Heart right ventricle (tissue), 16 donors: Measurements from ENCODE around the gene BATF3. TPM values are rescaled to one million over a fixed set of nuclear protein-coding genes. Genes with fewer than 3 reads are reported as not detected.

Experiments used
- ATAC-seq, 8 donors: fragments of 200-7000 bp; cut with Tn5 transposase; one replicate each; pipeline ENCODE4 v1.9.1; 2020; ENCODE audit warnings: mild to moderate bottlenecking in 8 of 8, moderate library complexity in 8 of 8, moderate number of reproducible peaks in 1 of 8
- DNase-seq, 2 donors: peaks; one replicate each; pipeline ENCODE4 v3.0.0-alpha.2; 2020
- H3K27ac ChIP-seq, 10 donors: fragments of 200-600 bp; sonication (generic) in 2 of 10; one replicate each; pipeline versions ENCODE4 v1.5.0 to v1.8.0; 2020 to 2022; ENCODE audit warnings: mild to moderate bottlenecking in 3 of 10
- H3K27me3 ChIP-seq, 7 donors: fragments of 200-600 bp; one replicate each; pipeline ENCODE4 v1.8.0; 2021 to 2022; ENCODE audit warnings: mild to moderate bottlenecking in 2 of 7
- H3K36me3 ChIP-seq, 9 donors: fragments of 200-600 bp; sonication (generic) in 1 of 9; one replicate each; pipeline versions ENCODE4 v1.5.0 to v1.8.0; 2020 to 2022; ENCODE audit warnings: mild to moderate bottlenecking in 2 of 9
- H3K4me1 ChIP-seq, 9 donors: fragments of 200-600 bp; sonication (generic) in 1 of 9; one replicate each; pipeline versions ENCODE4 v1.5.0 to v1.8.0; 2020 to 2022; ENCODE audit warnings: mild to moderate bottlenecking in 4 of 9
- H3K4me3 ChIP-seq, 10 donors: fragments of 200-600 bp; sonication (generic) in 2 of 10; one replicate each; pipeline versions ENCODE4 v1.5.0 to v1.8.0; 2020 to 2022; ENCODE audit warnings: mild to moderate bottlenecking in 7 of 10, moderate library complexity in 2 of 10
- H3K9me3 ChIP-seq, 11 donors: fragments of 200-600 bp in 10 of 11; sonication (generic) in 2 of 11; one replicate each; pipeline versions ENCODE4 v1.5.0 to v1.8.0; 2013 to 2022; ENCODE audit warnings: mild to moderate bottlenecking in 2 of 11, control low read depth in 1 of 11, moderate library complexity in 1 of 11
- WGBS, 2 donors: extraction: QIAGEN DNeasy Blood & Tissue Kit; methylation state at CpG; one replicate each; pipeline ENCODE4 v1.1.7; 2013; ENCODE audit warnings: inconsistent platforms in 1 of 2; 5-methylcytosine and 5-hydroxymethylcytosine counted together
- intact Hi-C, 10 donors: fragments of 100-400 bp; cut with DNase I; formaldehyde crosslinking; loops; one replicate each; pipeline versions ENCODE4 v1.11.1 to v1.14.2; 2022
- polyA plus RNA-seq, 2 donors: library from polyadenylated mRNA; stranded (reverse); fragments of 200-250 nt; gene quantifications; one replicate each; pipeline ENCODE4 v1.2.3, GENCODE V29; 2013
- total RNA-seq, 10 donors: library from RNA; stranded (reverse); fragmentation: NEBNext Ultra II Directional in 3 of 10; extraction: Animal tissue kit (Norgen Biotek cat#: 25700) in 3 of 10; gene quantifications; one replicate each; pipeline versions ENCODE4 v1.2.1 to v1.2.4, GENCODE V29; 2021 to 2023
- TF ChIP-seq, protein P1 (sequence below), 9 donors: fragments of 200-600 bp; sonication (generic) in 2 of 9; IDR thresholded peaks; one replicate each; pipeline versions ENCODE4 v1.5.0 to v1.8.0; 2021 to 2022; ENCODE audit warnings: antibody characterized with exemption in 9 of 9, mild to moderate bottlenecking in 5 of 9, moderate library complexity in 1 of 9
- donor health status: Arrhythmogenic right ventricular cardiomyopathy.
- donor health status: ischemic (EF 13 %, LVEDD 7.1; RV severe dilation, severe dysfunction).
- donor health status: healthy with polysubstance abuse.
- donor health status: DM: no; HTN: yes; CAD: no.
- donor health status: DM: no; HTN: no; CAD: no.
- donor health status: ischemic (EF 25% LVEDD 6.9; RV normal size, moderate dysfunction).
- donor health status: ischemic (EF 25% LVEDD 5.7; RV mildly dilated, moderate dysfunction).
- donor health status: healthy.
- donor health status: DM: yes; HTN: yes; CAD: no.
- donor health status: Ischemic cardiomyopathy.
- donor health status: ischemic (EF 35%, LVEDD 5.7; RV mildly dilated, moderate dysfunction).
- donor health status: nonischemic (EF 11% LVEDD 7.7; RV severe dilation, severe dysfunction).
- donor health status: DM: yes; HTN: yes; CAD: no.
- donor health status: PGD.
- donor health status: ischemic (EF 29% LVEDD 5.4; RV normal size, mild dysfunction).
- donor health status: nonischemic (EF 23%, LVEDD 6.1; RV moderate dilation, normal function).

The BATF3 gene
- total and polyA plus RNA-seq, 12 donors, result 0.28 to 7.0 (median 1.1) TPM

GRCh38 chr1:212686069-212686468, 13.6 kb downstream of the BATF3 start:
- Histone ChIP-seq H3K36me3 (no peaks in the 10 kb centered on the region), H3K27ac (no peak overlapping the region), H3K4me1 (peaks cover 0 to 43% (median 0%) of the 10 kb centered on the region in 9 donors), H3K9me3 (no peaks in the 10 kb centered on the region), H3K27me3 (peaks cover 0 to 8% (median 0%) of the 10 kb centered on the region in 7 donors), H3K4me3 (no peak overlapping the region)
- intact Hi-C loops, result no loop called here
- TF ChIP-seq, protein P1, sequence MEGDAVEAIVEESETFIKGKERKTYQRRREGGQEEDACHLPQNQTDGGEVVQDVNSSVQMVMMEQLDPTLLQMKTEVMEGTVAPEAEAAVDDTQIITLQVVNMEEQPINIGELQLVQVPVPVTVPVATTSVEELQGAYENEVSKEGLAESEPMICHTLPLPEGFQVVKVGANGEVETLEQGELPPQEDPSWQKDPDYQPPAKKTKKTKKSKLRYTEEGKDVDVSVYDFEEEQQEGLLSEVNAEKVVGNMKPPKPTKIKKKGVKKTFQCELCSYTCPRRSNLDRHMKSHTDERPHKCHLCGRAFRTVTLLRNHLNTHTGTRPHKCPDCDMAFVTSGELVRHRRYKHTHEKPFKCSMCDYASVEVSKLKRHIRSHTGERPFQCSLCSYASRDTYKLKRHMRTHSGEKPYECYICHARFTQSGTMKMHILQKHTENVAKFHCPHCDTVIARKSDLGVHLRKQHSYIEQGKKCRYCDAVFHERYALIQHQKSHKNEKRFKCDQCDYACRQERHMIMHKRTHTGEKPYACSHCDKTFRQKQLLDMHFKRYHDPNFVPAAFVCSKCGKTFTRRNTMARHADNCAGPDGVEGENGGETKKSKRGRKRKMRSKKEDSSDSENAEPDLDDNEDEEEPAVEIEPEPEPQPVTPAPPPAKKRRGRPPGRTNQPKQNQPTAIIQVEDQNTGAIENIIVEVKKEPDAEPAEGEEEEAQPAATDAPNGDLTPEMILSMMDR (IDR thresholded peaks at IDR 0.05), result no peak
- 84 to 85% methylated on average over 3 of the region's 3 CpGs for WGBS, 2 donors
- no peak for ATAC-seq
- DNase-seq, result no peak

GRCh38 chr1:212685429-212685828, 14.2 kb downstream of the BATF3 start:
- Histone ChIP-seq H3K27me3 (peaks cover 0 to 8% (median 0%) of the 10 kb centered on the region in 7 donors), H3K27ac (no peak overlapping the region), H3K4me1 (peaks cover 0 to 45% (median 0%) of the 10 kb centered on the region in 9 donors), H3K4me3 (no peak overlapping the region), H3K36me3 (no peaks in the 10 kb centered on the region), H3K9me3 (no peaks in the 10 kb centered on the region)
- ATAC-seq (peak in 5 of 8 donors; percentile 24 to 52 (median 39)), DNase-seq (no peak)
- WGBS, 2 donors, result 57 to 67% methylated on average over 2 of the region's 2 CpGs
- intact Hi-C loops, result no loop called here
- TF ChIP-seq, protein P1 (IDR thresholded peaks at IDR 0.05), result no peak

GRCh38 chr1:212684521-212685090, 15.0 kb downstream of the BATF3 start:
- H3K4me3 ChIP-seq, result no peak overlapping the region
- ATAC-seq, result no peak

DNA sequence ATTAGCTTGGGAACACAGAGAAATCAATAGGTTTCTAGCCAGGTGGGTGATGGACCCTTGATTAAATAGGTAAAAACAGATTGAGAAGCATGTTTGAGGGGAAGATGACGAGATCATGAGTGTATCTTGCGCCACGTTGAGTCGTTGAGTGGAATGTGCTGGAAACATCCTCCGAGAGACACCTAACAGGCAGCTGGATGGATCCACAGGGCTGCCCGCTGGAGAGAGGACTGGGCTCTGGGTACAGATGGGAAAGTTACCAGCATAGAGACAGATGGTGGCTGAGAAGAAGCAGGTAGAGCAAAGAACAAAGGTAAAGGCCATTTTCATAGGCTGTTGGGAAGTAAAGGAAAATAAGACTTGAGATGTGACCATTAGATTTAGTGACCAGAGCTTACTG, 15.6 kb downstream of the BATF3 start:
- no peaks in the 10 kb centered on the region for H3K9me3 ChIP-seq
- ATAC-seq (no peak), DNase-seq (no peak)
- peaks cover 0 to 46% (median 0%) of the 10 kb centered on the region in 9 donors for H3K4me1 ChIP-seq
- H3K36me3 ChIP-seq, result no peaks in the 10 kb centered on the region
- no peak overlapping the region for H3K4me3 ChIP-seq
- TF ChIP-seq, protein P1 (IDR thresholded peaks at IDR 0.05), result no peak
- peaks cover 0 to 8% (median 0%) of the 10 kb centered on the region in 7 donors for H3K27me3 ChIP-seq
- WGBS, 2 donors, result 90 to 93% methylated on average over 6 of the region's 6 CpGs
- H3K27ac ChIP-seq, result no peak overlapping the region
- intact Hi-C loops, result no loop called here

More at GRCh38 chr1:212684521-212685090, 15.0 kb downstream of the BATF3 start:
- Histone ChIP-seq H3K36me3 (no peaks in the 10 kb centered on the region), H3K9me3 (no peaks in the 10 kb centered on the region), H3K4me1 (peaks cover 0 to 45% (median 0%) of the 10 kb centered on the region in 9 donors), H3K27me3 (peaks cover 0 to 8% (median 0%) of the 10 kb centered on the region in 7 donors), H3K27ac (no peak overlapping the region)
- intact Hi-C loops, result no loop called here
- TF ChIP-seq, protein P1 (IDR thresholded peaks at IDR 0.05), result no peak
- no peak for DNase-seq
- 92% methylated on average over 11 of the region's 11 CpGs for WGBS, 2 donors
